Measurements from ENCODE around the gene NF1.
"Not testable (repeated sequence)": the region's sequence is repeated elsewhere in the genome, so short reads cannot be mapped to it uniquely, and the experiment has no call there.

NF1 gene

GRCh38 chr17:31381165-31381668, 286.4 kb downstream of the NF1 start:
- no peak overlapping the region for H3K27ac ChIP-seq
- TF ChIP-seq, protein P1, sequence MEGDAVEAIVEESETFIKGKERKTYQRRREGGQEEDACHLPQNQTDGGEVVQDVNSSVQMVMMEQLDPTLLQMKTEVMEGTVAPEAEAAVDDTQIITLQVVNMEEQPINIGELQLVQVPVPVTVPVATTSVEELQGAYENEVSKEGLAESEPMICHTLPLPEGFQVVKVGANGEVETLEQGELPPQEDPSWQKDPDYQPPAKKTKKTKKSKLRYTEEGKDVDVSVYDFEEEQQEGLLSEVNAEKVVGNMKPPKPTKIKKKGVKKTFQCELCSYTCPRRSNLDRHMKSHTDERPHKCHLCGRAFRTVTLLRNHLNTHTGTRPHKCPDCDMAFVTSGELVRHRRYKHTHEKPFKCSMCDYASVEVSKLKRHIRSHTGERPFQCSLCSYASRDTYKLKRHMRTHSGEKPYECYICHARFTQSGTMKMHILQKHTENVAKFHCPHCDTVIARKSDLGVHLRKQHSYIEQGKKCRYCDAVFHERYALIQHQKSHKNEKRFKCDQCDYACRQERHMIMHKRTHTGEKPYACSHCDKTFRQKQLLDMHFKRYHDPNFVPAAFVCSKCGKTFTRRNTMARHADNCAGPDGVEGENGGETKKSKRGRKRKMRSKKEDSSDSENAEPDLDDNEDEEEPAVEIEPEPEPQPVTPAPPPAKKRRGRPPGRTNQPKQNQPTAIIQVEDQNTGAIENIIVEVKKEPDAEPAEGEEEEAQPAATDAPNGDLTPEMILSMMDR (conservative IDR thresholded peaks at IDR 0.05), result no peak

GRCh38 chr17:31382668-31383275, 288.0 kb downstream of the NF1 start:
- not testable (repeated sequence) for H3K27ac ChIP-seq

GRCh38 chr17:31383488-31383887, 288.7 kb downstream of the NF1 start:
- TF ChIP-seq, protein P1 (conservative IDR thresholded peaks at IDR 0.05), result peak; percentile 29; the same call in 1 of the 2 replicates
- not testable (repeated sequence) for H3K27ac ChIP-seq

DNA sequence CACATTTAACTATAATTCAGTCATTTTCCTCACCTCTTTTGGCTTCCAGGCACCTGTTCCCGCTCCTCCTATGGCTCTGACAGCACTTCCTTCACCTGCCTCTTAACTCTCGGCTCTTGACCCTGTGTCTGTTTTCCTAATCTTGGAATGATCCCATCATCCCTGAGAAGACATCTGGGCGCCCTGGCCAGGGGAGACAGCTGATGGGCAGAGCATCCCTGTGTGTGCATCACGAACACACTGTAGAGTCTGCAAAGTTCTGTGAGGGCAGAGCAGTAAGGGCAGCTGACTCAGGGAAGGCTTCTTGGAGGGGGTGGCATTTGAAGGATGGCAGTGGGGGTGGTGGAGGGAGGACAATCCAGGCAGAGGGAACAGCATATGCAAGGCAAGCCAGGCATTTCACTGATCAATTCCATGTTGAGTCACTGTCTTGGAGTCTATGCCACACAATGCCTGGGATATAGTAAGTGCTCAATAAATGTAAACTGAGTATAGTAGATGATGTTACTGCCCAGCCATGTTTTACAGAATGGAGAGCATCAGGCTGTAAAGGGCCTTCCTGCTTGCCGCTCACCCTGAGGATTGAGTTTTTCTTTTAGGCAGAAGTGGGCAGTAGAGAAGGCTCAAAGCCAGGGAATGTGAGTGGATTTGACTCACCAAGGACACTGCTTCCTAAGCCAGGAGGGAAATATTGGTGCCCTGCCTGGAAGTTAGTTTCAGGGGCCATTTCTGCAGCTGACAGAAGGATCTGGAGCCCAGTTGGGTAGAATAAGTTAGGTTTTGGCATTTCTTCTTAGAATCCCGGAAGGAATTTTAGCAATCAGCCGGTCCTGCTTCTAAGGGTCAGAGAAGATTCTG, 290.9 kb downstream of the NF1 start:
- no peak overlapping the region for H3K27ac ChIP-seq
- TF ChIP-seq, protein P1 (conservative IDR thresholded peaks at IDR 0.05), result no peak

- no peak overlapping the region for H3K27ac ChIP-seq
- TF ChIP-seq, protein P1 (conservative IDR thresholded peaks at IDR 0.05), result no peak
These were observed 291.8 kb downstream of the NF1 start for GRCh38 chr17:31386542-31387075.

- H3K27ac ChIP-seq, result no peak overlapping the region
- TF ChIP-seq, protein P1 (conservative IDR thresholded peaks at IDR 0.05), result no peak
These were observed 292.7 kb downstream of the NF1 start for GRCh38 chr17:31387438-31387837.

- H3K27ac ChIP-seq, result no peak overlapping the region
- TF ChIP-seq, protein P1 (conservative IDR thresholded peaks at IDR 0.05), result no peak
These were observed 293.6 kb downstream of the NF1 start for GRCh38 chr17:31388351-31388750.
